K562 (cell line): ENCODE data around the gene CD22. TPM values are rescaled to one million over a fixed set of nuclear protein-coding genes. Genes with fewer than 3 reads are reported as not detected.

Experiments used
- CTBP1 ChIP-seq: fragments of 450-650 bp; IDR thresholded peaks from 2 replicates; pipeline ENCODE4 v1.6.1; 2016; ENCODE audit warnings: borderline replicate concordance
- HMG20B ChIP-seq: fragments of 250-450 bp; sonication (Bioruptor Pico); IDR thresholded peaks from 2 replicates; pipeline ENCODE4 v1.5.0; 2021; ENCODE audit warnings: mild to moderate bottlenecking
- KAT2B ChIP-seq: IDR thresholded peaks from one replicate; pipeline ENCODE4 v1.6.1; 2012; ENCODE audit warnings: low read depth, mild to moderate bottlenecking, control low read depth, inconsistent platforms, low read length, moderate library complexity
- KDM1A ChIP-seq, 2 experiments: fragments of 450-650 bp; IDR thresholded peaks; 2 replicates each; pipeline ENCODE4 v1.6.1; 2016; ENCODE audit warnings: mild to moderate bottlenecking in 2 of 2
- NCOA1 ChIP-seq: fragments of 450-650 bp; IDR thresholded peaks from 2 replicates; pipeline ENCODE4 v1.6.1; 2016; ENCODE audit warnings: low read depth
- NFIC ChIP-seq: fragments of 450-650 bp; IDR thresholded peaks from 2 replicates; pipeline ENCODE4 v1.6.1; 2017; ENCODE audit warnings: mild to moderate bottlenecking, inconsistent platforms
- NR1H2 ChIP-seq: sonication (generic); formaldehyde crosslinking; IDR thresholded peaks from 2 replicates; pipeline ENCODE4 v1.4.0; 2020; ENCODE audit warnings: mild to moderate bottlenecking, missing genetic modification reagents
- POLR2A ChIP-seq: fragments of 450-650 bp; conservative IDR thresholded peaks from 2 replicates; pipeline ENCODE4 v1.6.1; 2016
- ZNF134 ChIP-seq: fragments of 250-450 bp; sonication (Bioruptor Pico); conservative IDR thresholded peaks from 2 replicates; pipeline ENCODE4 v1.4.0; 2020
- polyA plus RNA-seq, 8 experiments: library from polyadenylated mRNA; depleted of rRNA in 4 of 8; stranded (reverse) in 5 of 8; unstranded in 3 of 8; fragments of >200 nt; fragmentation: Nextera tagmentation in 2 of 8; fragmentation: Illumina TruSeq in 1 of 8; extraction: Ambion mirVana in 2 of 8; extraction: Trizol in 1 of 8; gene quantifications; 2 replicates each; pipeline versions ENCODE4 v1.2.1 to v1.2.3, GENCODE V29; 2011 to 2014; ENCODE audit warnings: inconsistent platforms in 1 of 8, missing spikeins in 1 of 8
- total RNA-seq, 7 experiments: library from RNA; depleted of rRNA in 6 of 7; stranded (reverse); fragments of >200 nt in 6 of 7; fragmentation: Illumina TruSeq in 2 of 7; extraction: Trizol in 2 of 7; gene quantifications; 2 replicates each; pipeline versions ENCODE4 v1.2.1 to v1.2.3, GENCODE V29; 2011 to 2021; ENCODE audit warnings: low replicate concordance in 1 of 7
- TF ChIP-seq, protein P1 (sequence below): fragments of 450-650 bp; IDR thresholded peaks from 2 replicates; pipeline ENCODE4 v1.6.1; 2016; ENCODE audit warnings: mild to moderate bottlenecking
- TF ChIP-seq, protein P2 (sequence below): fragments of 450-650 bp; conservative IDR thresholded peaks from 2 replicates; pipeline ENCODE4 v1.6.1; 2016; ENCODE audit warnings: missing genetic modification characterization, low read depth, mild to moderate bottlenecking, missing compliant biosample characterization, moderate library complexity
- TF ChIP-seq, protein P3 (sequence below): IDR thresholded peaks from 3 replicates; pipeline ENCODE4 v1.6.1; 2011; ENCODE audit warnings: borderline replicate concordance, mild to moderate bottlenecking, moderate library complexity; ENCODE audit not compliant: insufficient read length; ENCODE audit errors: extremely low read depth
- TF ChIP-seq, protein P4 (sequence below): IDR thresholded peaks from 2 replicates; pipeline ENCODE4 v1.6.1; 2016; ENCODE audit warnings: missing genetic modification characterization, missing compliant biosample characterization
- TF ChIP-seq, protein P5 (sequence below): sonication (generic); formaldehyde crosslinking; IDR thresholded peaks from 2 replicates; pipeline ENCODE4 v1.9.0; 2022; ENCODE audit warnings: mild to moderate bottlenecking, missing genetic modification reagents

The CD22 gene
- total and polyA plus RNA-seq, 9 of the 15 experiments (the other 6 are each of a cell fraction or from before 2014, with no cell fraction given) = 0.29 to 5.0 (median 3.5) TPM

DNA sequence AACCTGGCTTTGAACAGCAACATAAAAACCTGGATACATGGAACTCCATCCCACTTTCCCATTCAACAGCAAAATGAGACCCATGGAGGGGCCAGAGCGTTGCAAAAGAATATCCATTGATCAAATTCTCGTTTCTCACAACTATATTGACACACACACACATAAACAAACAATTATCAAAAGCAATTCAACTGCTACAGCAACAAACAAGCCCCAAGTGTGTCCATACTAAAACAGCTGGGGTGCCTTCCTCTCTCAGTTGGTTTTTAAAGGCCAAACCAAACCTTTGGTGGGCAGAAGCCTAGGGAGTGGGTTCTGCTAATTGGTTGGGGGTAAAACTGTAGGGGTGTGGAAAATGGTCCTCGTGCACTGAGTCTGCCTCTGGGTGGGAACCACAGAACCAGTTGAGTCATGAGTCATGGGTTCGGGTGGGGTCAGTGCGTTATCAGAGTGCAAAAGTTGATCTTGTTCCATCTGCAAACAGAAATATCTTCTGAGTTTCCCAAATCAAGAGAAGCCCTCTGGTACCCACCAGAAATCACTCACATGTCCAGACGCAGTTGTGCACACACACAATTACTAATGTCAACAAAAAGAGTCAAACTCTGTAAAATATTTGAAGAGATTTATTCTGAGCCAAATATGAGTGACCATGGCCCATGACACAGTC, 60.3 kb downstream of the CD22 start (continued):
- TF ChIP-seq, protein P1, sequence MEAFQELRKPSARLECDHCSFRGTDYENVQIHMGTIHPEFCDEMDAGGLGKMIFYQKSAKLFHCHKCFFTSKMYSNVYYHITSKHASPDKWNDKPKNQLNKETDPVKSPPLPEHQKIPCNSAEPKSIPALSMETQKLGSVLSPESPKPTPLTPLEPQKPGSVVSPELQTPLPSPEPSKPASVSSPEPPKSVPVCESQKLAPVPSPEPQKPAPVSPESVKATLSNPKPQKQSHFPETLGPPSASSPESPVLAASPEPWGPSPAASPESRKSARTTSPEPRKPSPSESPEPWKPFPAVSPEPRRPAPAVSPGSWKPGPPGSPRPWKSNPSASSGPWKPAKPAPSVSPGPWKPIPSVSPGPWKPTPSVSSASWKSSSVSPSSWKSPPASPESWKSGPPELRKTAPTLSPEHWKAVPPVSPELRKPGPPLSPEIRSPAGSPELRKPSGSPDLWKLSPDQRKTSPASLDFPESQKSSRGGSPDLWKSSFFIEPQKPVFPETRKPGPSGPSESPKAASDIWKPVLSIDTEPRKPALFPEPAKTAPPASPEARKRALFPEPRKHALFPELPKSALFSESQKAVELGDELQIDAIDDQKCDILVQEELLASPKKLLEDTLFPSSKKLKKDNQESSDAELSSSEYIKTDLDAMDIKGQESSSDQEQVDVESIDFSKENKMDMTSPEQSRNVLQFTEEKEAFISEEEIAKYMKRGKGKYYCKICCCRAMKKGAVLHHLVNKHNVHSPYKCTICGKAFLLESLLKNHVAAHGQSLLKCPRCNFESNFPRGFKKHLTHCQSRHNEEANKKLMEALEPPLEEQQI = no peak; the same call in 1 of the 2 replicates
- TF ChIP-seq NFIC = 0 out of 2 replicates have a peak, but pooled peaks have one; percentile 13
- no peak for TF ChIP-seq POLR2A
- 0 out of 2 replicates have a peak, but pooled peaks have one; percentile 46 for TF ChIP-seq NCOA1
- TF ChIP-seq, protein P2, sequence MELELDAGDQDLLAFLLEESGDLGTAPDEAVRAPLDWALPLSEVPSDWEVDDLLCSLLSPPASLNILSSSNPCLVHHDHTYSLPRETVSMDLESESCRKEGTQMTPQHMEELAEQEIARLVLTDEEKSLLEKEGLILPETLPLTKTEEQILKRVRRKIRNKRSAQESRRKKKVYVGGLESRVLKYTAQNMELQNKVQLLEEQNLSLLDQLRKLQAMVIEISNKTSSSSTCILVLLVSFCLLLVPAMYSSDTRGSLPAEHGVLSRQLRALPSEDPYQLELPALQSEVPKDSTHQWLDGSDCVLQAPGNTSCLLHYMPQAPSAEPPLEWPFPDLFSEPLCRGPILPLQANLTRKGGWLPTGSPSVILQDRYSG (tag) = no peak; the same call in 1 of the 2 replicates
- TF ChIP-seq KDM1A (IDR thresholded peaks at IDR 0.05) = peak; percentile 76 to 83; a peak in 2 of 4 replicates
- TF ChIP-seq, protein P3, sequence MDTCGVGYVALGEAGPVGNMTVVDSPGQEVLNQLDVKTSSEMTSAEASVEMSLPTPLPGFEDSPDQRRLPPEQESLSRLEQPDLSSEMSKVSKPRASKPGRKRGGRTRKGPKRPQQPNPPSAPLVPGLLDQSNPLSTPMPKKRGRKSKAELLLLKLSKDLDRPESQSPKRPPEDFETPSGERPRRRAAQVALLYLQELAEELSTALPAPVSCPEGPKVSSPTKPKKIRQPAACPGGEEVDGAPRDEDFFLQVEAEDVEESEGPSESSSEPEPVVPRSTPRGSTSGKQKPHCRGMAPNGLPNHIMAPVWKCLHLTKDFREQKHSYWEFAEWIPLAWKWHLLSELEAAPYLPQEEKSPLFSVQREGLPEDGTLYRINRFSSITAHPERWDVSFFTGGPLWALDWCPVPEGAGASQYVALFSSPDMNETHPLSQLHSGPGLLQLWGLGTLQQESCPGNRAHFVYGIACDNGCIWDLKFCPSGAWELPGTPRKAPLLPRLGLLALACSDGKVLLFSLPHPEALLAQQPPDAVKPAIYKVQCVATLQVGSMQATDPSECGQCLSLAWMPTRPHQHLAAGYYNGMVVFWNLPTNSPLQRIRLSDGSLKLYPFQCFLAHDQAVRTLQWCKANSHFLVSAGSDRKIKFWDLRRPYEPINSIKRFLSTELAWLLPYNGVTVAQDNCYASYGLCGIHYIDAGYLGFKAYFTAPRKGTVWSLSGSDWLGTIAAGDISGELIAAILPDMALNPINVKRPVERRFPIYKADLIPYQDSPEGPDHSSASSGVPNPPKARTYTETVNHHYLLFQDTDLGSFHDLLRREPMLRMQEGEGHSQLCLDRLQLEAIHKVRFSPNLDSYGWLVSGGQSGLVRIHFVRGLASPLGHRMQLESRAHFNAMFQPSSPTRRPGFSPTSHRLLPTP = no peak
- no peak for TF ChIP-seq KAT2B
- TF ChIP-seq ZNF134 (CRISPR knock-in tag) = 0 out of 2 replicates have a peak, but pooled peaks have one; percentile 14
- TF ChIP-seq, protein P4, sequence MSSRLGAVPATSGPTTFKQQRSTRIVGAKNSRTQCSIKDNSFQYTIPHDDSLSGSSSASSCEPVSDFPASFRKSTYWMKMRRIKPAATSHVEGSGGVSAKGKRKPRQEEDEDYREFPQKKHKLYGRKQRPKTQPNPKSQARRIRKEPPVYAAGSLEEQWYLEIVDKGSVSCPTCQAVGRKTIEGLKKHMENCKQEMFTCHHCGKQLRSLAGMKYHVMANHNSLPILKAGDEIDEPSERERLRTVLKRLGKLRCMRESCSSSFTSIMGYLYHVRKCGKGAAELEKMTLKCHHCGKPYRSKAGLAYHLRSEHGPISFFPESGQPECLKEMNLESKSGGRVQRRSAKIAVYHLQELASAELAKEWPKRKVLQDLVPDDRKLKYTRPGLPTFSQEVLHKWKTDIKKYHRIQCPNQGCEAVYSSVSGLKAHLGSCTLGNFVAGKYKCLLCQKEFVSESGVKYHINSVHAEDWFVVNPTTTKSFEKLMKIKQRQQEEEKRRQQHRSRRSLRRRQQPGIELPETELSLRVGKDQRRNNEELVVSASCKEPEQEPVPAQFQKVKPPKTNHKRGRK (tag) = no peak
- TF ChIP-seq CTBP1 = peak; percentile 42; the same call in 1 of the 2 replicates
- TF ChIP-seq HMG20B (CRISPR knock-in tag) = no peak
- TF ChIP-seq NR1H2 (CRISPR knock-in tag) = no peak
- TF ChIP-seq, protein P5, sequence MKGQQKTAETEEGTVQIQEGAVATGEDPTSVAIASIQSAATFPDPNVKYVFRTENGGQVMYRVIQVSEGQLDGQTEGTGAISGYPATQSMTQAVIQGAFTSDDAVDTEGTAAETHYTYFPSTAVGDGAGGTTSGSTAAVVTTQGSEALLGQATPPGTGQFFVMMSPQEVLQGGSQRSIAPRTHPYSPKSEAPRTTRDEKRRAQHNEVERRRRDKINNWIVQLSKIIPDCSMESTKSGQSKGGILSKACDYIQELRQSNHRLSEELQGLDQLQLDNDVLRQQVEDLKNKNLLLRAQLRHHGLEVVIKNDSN = no peak
